ENCODE measurements around the gene ALKBH1. TPM values are rescaled to one million over a fixed set of nuclear protein-coding genes. Genes with fewer than 3 reads are reported as not detected.

Gene ALKBH1
- total and polyA plus RNA-seq, 9 of the 15 experiments (the other 6 are each of a cell fraction or from before 2014, with no cell fraction given): 5.3 to 19.4 (median 10.7) TPM

GRCh38 chr14:77645520-77646230 is 62.1 kb downstream of the ALKBH1 start (continued):
- TF ChIP-seq SMC3 (conservative IDR thresholded peaks at IDR 0.05; ENCODE audit: insufficient read depth, low read depth, low read length): no peak
- TF ChIP-seq, protein P1, sequence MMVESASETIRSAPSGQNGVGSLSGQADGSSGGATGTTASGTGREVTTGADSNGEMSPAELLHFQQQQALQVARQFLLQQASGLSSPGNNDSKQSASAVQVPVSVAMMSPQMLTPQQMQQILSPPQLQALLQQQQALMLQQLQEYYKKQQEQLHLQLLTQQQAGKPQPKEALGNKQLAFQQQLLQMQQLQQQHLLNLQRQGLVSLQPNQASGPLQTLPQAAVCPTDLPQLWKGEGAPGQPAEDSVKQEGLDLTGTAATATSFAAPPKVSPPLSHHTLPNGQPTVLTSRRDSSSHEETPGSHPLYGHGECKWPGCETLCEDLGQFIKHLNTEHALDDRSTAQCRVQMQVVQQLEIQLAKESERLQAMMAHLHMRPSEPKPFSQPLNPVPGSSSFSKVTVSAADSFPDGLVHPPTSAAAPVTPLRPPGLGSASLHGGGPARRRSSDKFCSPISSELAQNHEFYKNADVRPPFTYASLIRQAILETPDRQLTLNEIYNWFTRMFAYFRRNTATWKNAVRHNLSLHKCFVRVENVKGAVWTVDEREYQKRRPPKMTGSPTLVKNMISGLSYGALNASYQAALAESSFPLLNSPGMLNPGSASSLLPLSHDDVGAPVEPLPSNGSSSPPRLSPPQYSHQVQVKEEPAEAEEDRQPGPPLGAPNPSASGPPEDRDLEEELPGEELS (CRISPR knock-in tag; IDR thresholded peaks at IDR 0.05; ENCODE audit: borderline replicate concordance): no peak
- peak; percentile 58 for TF ChIP-seq CBFA2T2 (conservative IDR thresholded peaks at IDR 0.05)
- peak; percentile 70 for TF ChIP-seq STAT5A (IDR thresholded peaks at IDR 0.05; ENCODE audit: borderline replicate concordance, low read length)
- no peak for TF ChIP-seq ZNF384 (IDR thresholded peaks at IDR 0.05; ENCODE audit: low read depth, low read length)
- no peak for TF ChIP-seq TAF9B (IDR thresholded peaks at IDR 0.05; ENCODE audit: partially characterized antibody)
- TF ChIP-seq TFAM (CRISPR knock-in tag; conservative IDR thresholded peaks at IDR 0.05): no peak
- TF ChIP-seq SOX6 (IDR thresholded peaks at IDR 0.05): peak; percentile 51; the same call in 1 of the 2 replicates
- TF ChIP-seq SNIP1 (IDR thresholded peaks at IDR 0.05; ENCODE audit: low read depth): no peak
- peak; percentile 14; the same call in 1 of the 2 replicates for TF ChIP-seq MTA2 (IDR thresholded peaks at IDR 0.05; ENCODE audit: low read depth)
- no peak for TF ChIP-seq PHB (CRISPR knock-in tag; IDR thresholded peaks at IDR 0.05)
- TF ChIP-seq NCOR1 (IDR thresholded peaks at IDR 0.05): peak; percentile 44; the same call in 1 of the 2 replicates
- TF ChIP-seq TAL1 (IDR thresholded peaks at IDR 0.05): peak; percentile 35; the same call in 1 of the 2 replicates
- TF ChIP-seq TEAD1 (CRISPR knock-in tag; IDR thresholded peaks at IDR 0.05): peak; percentile 20 to 71; a peak in 1 of 4 replicates
- TF ChIP-seq TRIM24 (IDR thresholded peaks at IDR 0.05): peak in 1 of 2 experiments; percentile 53; a peak in 1 of 4 replicates
- 0 out of 2 replicates have a peak, but pooled peaks have one; percentile 35 for TF ChIP-seq KLF16 (IDR thresholded peaks at IDR 0.05)
- TF ChIP-seq PHF21A (IDR thresholded peaks at IDR 0.05; ENCODE audit: borderline replicate concordance, low read depth): no peak

Measured in K562 (cell line).